Lower leg skin (tissue), 4 donors: ENCODE data around the gene HS3ST6. TPM values are rescaled to one million over a fixed set of nuclear protein-coding genes. Genes with fewer than 3 reads are reported as not detected.

Source experiments
- DNase-seq, 2 donors: peaks; one replicate each; pipeline ENCODE4 v3.0.0-alpha.2; 2019; ENCODE audit warnings: low spot score in 2 of 2
- H3K4me3 ChIP-seq: fragments of 200-600 bp; sonication (generic); 2 replicates; pipeline ENCODE4 v1.5.1; 2017; ENCODE audit warnings: mild to moderate bottlenecking, low read depth; ENCODE audit not compliant: poor library complexity, severe bottlenecking
- CTCF ChIP-seq, 3 donors: fragments of 450-650 bp; IDR thresholded peaks; one replicate each; pipeline ENCODE4 v1.5.1; 2016; ENCODE audit warnings: antibody characterized with exemption in 3 of 3, mild to moderate bottlenecking in 3 of 3, moderate library complexity in 2 of 3
- POLR2A ChIP-seq, 2 donors: fragments of 450-650 bp; IDR thresholded peaks; one replicate each; pipeline ENCODE4 v1.6.1; 2016 to 2017; ENCODE audit warnings: antibody characterized with exemption in 2 of 2, mild to moderate bottlenecking in 1 of 2, moderate library complexity in 1 of 2
- WGBS, 2 donors: methylation state at CpG; one replicate each; pipeline ENCODE4 v1.1.5; 2018; 5-methylcytosine and 5-hydroxymethylcytosine counted together
- intact Hi-C: fragments of 100-400 bp; cut with DNase I; formaldehyde crosslinking; loops from one replicate; pipeline ENCODE4 v1.15.0; 2023; ENCODE audit warnings: low total_unique reads
- total RNA-seq, 4 donors: library from RNA; depleted of rRNA; stranded (reverse); fragments of >200 nt; gene quantifications; one replicate each; pipeline ENCODE4 v1.1.0, GENCODE V29; 2016

The HS3ST6 gene
- total RNA-seq, 4 donors from 2014 or later, result 103 to 153 (median 120) TPM

- WGBS, 2 donors, result 3 to 32% methylated on average over 15 to 46 of the region's 70 CpGs
- intact Hi-C loops, result loop anchor here (10.0 kb wide), 1 partner anchor 75 kb away; no protein-coding TSS in a partner anchor
- TF ChIP-seq POLR2A (IDR thresholded peaks at IDR 0.05) (no peak), CTCF (IDR thresholded peaks at IDR 0.05) (peak; percentile 39 to 91 (median 82))
- no peak overlapping the region for H3K4me3 ChIP-seq
- DNase-seq, result peak; percentile 81 to 97
Measured at GRCh38 chr16:1929578-1930337, 11.5 kb upstream of the HS3ST6 start.

- H3K4me3 ChIP-seq, result no peak overlapping the region
- 10 to 12% methylated on average over 9 to 11 of the region's 11 CpGs for WGBS, 2 donors
- TF ChIP-seq CTCF (IDR thresholded peaks at IDR 0.05), result no peak
- no peak for TF ChIP-seq POLR2A (IDR thresholded peaks at IDR 0.05)
- DNase-seq, result no peak
- intact Hi-C loops, result no loop called here
Measured at GRCh38 chr16:1929105-1929504, 10.9 kb upstream of the HS3ST6 start.

GRCh38 chr16:1926271-1926670 lies 8.1 kb upstream of the HS3ST6 start:
- 57 to 68% methylated on average over 11 of the region's 11 CpGs for WGBS, 2 donors
- intact Hi-C loops, result no loop called here
- no peak for DNase-seq
- H3K4me3 ChIP-seq, result no peak overlapping the region
- TF ChIP-seq POLR2A (IDR thresholded peaks at IDR 0.05) (no peak), CTCF (IDR thresholded peaks at IDR 0.05) (no peak)

GRCh38 chr16:1924095-1924494 lies 5.9 kb upstream of the HS3ST6 start:
- no peak for DNase-seq
- TF ChIP-seq CTCF (IDR thresholded peaks at IDR 0.05), result no peak
- WGBS, 2 donors, result 56 to 74% methylated on average over 4 to 5 of the region's 5 CpGs
- intact Hi-C loops, result no loop called here
- H3K4me3 ChIP-seq, result no peak overlapping the region

- 16 to 20% methylated on average over 17 to 24 of the region's 24 CpGs for WGBS, 2 donors
- H3K4me3 ChIP-seq, result no peak overlapping the region
- TF ChIP-seq POLR2A (IDR thresholded peaks at IDR 0.05) (no peak), CTCF (IDR thresholded peaks at IDR 0.05) (no peak)
- DNase-seq, result peak in 1 of 2 donors; percentile 51
- intact Hi-C loops, result no loop called here
Measured at GRCh38 chr16:1923299-1924034, 5.3 kb upstream of the HS3ST6 start.
